Superior temporal gyrus (tissue), 1 donor: ENCODE data around the gene LCP1.

Experiments used
- DNase-seq: peaks from one replicate; pipeline ENCODE4 v3.0.0-alpha.2; 2016; ENCODE audit errors: extremely low spot score

Gene LCP1

GRCh38 chr13:46127358-46128023, 54.5 kb downstream of the LCP1 start:
- DNase-seq = no peak

DNA sequence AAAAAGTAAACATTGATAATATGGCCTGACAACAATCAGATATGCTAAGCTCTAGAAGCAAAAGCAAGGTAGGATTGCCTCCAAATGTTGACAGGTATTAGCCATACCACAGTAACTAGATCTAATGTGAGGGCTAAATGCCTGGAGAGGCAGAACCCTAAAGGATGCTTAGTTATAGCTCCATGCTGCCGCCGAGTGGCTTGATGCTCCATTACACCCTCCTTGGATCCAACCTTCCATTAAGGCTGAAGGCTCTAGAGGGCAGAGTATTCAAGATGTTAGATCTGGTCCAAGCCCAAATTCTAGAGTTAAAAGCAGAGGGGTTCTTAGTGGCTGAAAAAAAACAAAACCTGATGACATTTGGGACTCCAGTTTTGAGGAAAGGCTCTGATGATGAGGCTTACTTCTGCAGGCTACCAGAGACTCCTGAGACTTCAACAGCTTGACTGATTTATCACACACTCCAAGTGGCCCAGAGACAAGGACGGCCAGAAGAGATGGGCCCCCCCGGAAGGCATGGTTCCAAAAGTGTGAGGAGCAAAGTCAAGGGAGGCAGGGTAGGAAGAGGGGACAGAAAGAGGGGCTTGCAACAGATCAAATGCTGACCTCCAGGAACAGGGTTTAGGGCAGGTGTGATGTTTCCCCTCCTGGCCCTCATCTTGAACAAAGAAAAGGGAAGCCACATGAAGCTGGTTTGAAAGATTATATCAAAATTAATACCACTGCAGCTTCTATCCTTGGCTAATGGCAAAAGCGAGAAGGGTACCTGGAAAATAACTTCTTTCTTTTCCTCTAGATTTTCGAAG, 55.2 kb downstream of the LCP1 start:
- DNase-seq = peak; percentile 98

- no peak for DNase-seq
These were observed 55.9 kb downstream of the LCP1 start for GRCh38 chr13:46126056-46126455.

DNA sequence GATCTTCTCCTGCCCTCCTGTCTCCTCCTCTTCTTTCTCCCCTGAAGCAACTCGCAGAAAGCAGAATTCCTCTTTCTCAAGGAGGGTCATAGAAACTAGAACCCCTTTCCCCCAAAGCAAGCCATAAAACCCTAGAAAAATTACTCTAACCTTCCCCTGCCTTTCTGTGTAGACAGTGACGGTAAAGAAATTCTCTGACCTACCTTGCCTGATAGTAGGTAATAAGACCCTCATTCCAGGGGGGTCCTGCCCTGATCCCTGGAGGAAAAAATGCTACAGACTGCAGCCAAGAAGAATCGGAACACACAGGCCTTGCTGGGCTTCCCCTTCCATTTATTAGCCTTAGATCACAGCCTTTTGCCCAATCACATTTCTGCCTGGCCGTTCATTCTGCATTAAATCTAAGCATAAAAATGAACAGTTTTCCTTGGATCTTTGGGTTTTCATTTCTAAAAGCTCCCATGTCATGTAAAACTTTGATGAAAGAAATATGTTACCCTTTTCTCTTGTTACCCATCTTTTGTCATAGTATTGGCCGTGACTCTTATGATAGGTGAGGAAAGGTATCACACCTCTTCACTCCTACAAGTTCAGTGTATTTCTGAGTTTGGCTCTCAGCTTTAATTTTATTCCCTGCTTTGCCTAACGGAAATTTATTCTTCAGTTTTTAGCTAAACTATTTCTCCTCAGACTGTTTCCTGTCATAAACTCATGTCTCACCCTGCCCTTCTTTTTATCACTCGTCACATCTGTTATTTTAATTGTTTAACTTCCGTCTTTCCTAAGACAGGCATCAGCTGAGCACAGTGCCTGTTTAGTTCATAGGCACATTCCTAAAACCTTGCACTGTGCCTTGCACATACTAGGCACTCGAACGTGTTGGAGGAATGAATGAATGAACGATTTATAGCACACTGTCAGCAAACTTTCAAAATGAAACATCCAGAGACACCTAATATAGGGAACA, 56.7 kb downstream of the LCP1 start:
- DNase-seq = no peak

DNA sequence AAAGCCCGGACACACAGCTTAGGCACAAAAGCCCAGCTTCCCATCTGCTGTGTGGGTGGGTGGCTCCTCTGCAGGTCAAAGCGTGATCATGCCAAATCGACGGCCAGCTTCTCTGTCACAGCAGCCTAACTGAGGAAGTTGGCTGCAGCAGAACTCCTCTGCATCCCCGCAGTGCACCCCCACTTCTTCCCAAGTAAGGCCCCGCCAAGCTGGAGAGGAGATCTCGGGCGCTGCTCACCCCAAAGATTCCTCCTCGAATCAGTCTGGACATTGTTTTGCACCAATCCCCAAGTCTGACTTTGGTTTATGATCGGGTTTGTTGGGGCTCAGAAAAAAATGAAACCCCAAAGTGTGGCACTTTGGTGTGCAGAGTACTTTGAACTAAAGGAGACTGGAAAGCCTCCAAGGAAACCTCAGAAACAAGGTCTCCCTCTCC, 57.4 kb downstream of the LCP1 start:
- no peak for DNase-seq

- DNase-seq = peak; percentile 37
These were observed 59.7 kb downstream of the LCP1 start for GRCh38 chr13:46122304-46122703.

GRCh38 chr13:46121597-46122163, 60.3 kb downstream of the LCP1 start:
- DNase-seq = peak; percentile 46

- DNase-seq = no peak
These were observed 60.9 kb downstream of the LCP1 start for GRCh38 chr13:46121033-46121432.

GRCh38 chr13:46119883-46120614, 61.9 kb downstream of the LCP1 start:
- DNase-seq = no peak

- DNase-seq = no peak
These were observed 65.1 kb downstream of the LCP1 start for GRCh38 chr13:46116653-46117502.

DNA sequence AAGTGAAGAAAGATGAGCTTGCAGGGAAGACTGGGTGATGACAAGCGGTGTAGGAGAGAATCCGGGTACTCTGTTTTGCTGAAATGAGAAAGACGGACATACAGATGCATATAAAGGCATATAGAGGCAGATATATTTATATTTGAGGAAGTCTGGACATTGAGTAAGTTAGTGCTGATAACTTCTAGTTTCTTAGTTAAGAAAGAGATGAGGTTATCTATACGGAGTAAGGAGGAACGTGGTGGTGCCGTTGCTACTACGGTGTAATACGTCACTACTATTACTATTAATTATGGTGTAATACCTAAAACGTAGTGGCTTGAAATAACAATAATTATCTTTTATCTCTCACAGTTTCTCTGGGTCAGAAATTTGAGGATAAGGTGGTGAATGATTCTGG, 67.4 kb downstream of the LCP1 start:
- DNase-seq = no peak

DNA sequence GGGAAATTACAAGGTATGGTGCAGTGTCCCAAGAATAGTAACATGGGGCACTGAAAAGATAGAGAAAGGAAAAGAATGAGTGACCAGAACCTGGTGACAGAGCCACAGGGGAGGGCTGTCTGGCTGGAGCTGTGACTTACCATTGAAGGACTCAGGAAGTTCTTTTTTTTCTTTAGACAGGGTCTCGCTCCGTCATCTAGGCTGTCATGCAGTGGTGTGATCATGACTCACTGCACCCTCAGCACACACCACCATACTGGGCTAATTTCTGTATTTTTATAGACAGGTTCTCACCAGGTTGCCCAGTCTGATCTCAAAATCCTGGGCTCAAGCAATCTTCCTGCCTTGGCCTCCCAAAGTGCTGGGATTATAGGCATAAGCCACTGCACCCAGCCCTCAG, 68.4 kb downstream of the LCP1 start:
- DNase-seq = no peak

GRCh38 chr13:46111151-46111550, 70.8 kb downstream of the LCP1 start:
- no peak for DNase-seq

GRCh38 chr13:46109451-46109850, 72.5 kb downstream of the LCP1 start:
- DNase-seq = no peak

DNA sequence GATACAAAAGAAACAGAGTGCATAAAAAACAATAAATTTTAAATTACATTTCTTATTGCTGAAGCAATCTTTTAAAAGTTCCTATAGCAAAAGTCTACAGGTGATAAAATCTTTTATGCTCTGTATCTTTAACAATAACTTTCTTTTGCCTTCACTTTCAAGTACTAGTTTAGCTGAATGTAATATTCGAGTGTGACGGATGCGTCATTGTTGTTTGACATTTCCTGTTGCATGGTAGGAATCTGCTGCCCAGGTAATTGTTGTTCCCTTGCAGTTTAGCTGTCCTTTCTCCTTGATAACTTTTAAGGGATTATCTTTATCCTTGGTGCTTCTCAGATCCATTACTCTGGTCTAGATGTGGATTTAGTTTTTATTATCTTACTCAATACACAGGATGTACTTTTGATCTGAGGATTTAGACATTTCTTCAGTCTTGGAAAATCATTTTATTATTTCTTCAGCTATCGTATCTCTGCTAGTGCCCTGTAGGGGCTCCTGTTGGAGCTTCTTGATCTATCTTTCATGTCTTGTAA, 75.1 kb downstream of the LCP1 start:
- no peak for DNase-seq

- no peak for DNase-seq
These were observed 77.1 kb downstream of the LCP1 start, which contains the start of gene CPB2 for GRCh38 chr13:46104868-46105267. Gene CPB2 (minus strand): TSS chr13:46105033. CDS start chr13:46105009, 24 bp downstream.

- DNase-seq = no peak
These were observed 78.9 kb downstream of the LCP1 start for GRCh38 chr13:46103037-46103436.

GRCh38 chr13:46102255-46102605, 79.7 kb downstream of the LCP1 start:
- no peak for DNase-seq

GRCh38 chr13:46101484-46102254, 80.3 kb downstream of the LCP1 start:
- DNase-seq = peak; percentile 72
